Measurements from ENCODE around the gene TMEM19. TPM values are rescaled to one million over a fixed set of nuclear protein-coding genes. Genes with fewer than 3 reads are reported as not detected.

The TMEM19 gene
- total RNA-seq, 1 experiment from 2014 or later = 17.3 TPM

- Histone ChIP-seq H3K79me2 (ENCODE audit: insufficient read depth, low read length) (no peaks in the 10 kb centered on the region), H2BK15ac (ENCODE audit: low read depth, low read length) (no peak overlapping the region), H4K5ac (ENCODE audit: insufficient read length, low read depth, low read length) (no peak overlapping the region), H3K4ac (ENCODE audit: low read depth, low read length) (no peak overlapping the region), H2AFZ (ENCODE audit: low read length) (no peak overlapping the region), H2BK20ac (ENCODE audit: low read depth, low read length, poor library complexity, severe bottlenecking) (no peak overlapping the region), H3K56ac (ENCODE audit: insufficient read length, low read depth, low read length) (no peak overlapping the region), H2BK5ac (ENCODE audit: insufficient read length, low read length) (no peak overlapping the region), H3K4me1 (ENCODE audit: insufficient read depth, low read length) (no peaks in the 10 kb centered on the region), H4K91ac (ENCODE audit: insufficient read length, low read depth, low read length) (no peak overlapping the region), H3K27ac (ENCODE audit: insufficient read length, low read depth, low read length) (no peak overlapping the region), H3K9ac (ENCODE audit: extremely low read depth, insufficient read length, low read length) (no peak overlapping the region), H3K27me3 (ENCODE audit: insufficient read depth, low read length) (no peaks in the 10 kb centered on the region), H4K20me1 (ENCODE audit: control insufficient read depth, insufficient read depth, insufficient read length) (no peaks in the 10 kb centered on the region), H2AK5ac (ENCODE audit: insufficient read length, low read length) (no peak overlapping the region), H3K18ac (ENCODE audit: insufficient read length, low read depth, low read length) (no peak overlapping the region), H3K23me2 (ENCODE audit: insufficient read length, low read depth, low read length, poor library complexity, severe bottlenecking) (no peaks in the 10 kb centered on the region), H2BK120ac (ENCODE audit: low read depth, low read length, poor library complexity, severe bottlenecking) (no peak overlapping the region), H4K8ac (replicated peaks; ENCODE audit: insufficient read length, low read depth, low read length) (no peak overlapping the region), H3K14ac (ENCODE audit: insufficient read depth, low read length) (no peak overlapping the region), H3K4me2 (ENCODE audit: insufficient read depth, insufficient read length, low read length) (no peak overlapping the region), H3T11ph (ENCODE audit: low read length) (no peak overlapping the region), H2BK12ac (ENCODE audit: insufficient read length, low read depth, low read length) (no peak overlapping the region), H3K9me3 (ENCODE audit: control insufficient read depth, low read depth, low read length) (no peaks in the 10 kb centered on the region), H3K79me1 (ENCODE audit: insufficient read depth, low read depth, low read length, poor library complexity, severe bottlenecking) (no peaks in the 10 kb centered on the region), H3K23ac (ENCODE audit: insufficient read length, low read depth, low read length) (no peak overlapping the region)
- Mint-ChIP-seq H3K36me3 (ENCODE audit: insufficient read depth in 1 of 3, low read depth in 3 of 3) (no peaks in the 10 kb centered on the region), H3K9me3 (no peaks in the 10 kb centered on the region), H3K4me1 (no peaks in the 10 kb centered on the region; a peak in 1 of 4 replicates), H3K4me3 (no peak overlapping the region), H3K27ac (no peak overlapping the region), H3K27me3 (ENCODE audit: low read depth) (no peaks in the 10 kb centered on the region)
- TF ChIP-seq CTCF (conservative IDR thresholded peaks at IDR 0.05) = no peak
- no CpG with 5 or more reads among the region's 2 CpGs for WGBS (ENCODE audit: extremely low coverage, insufficient read length, low lambda C conversion rate)
- no peak for DNase-seq
Observed at GRCh38 chr12:71726548-71726947, 40.7 kb downstream of the TMEM19 start.
